ENCODE results near the gene IVL.

Gene IVL

GRCh38 chr1:152866321-152866720 lies 42.0 kb upstream of the IVL start:
- no peak for TF ChIP-seq CTCF (IDR thresholded peaks at IDR 0.05)
- no peak overlapping the region for H3K27ac Mint-ChIP-seq
- H3K4me3 Mint-ChIP-seq: no peak overlapping the region
- H3K36me3 Mint-ChIP-seq (ENCODE audit: low read depth): no peaks in the 10 kb centered on the region
- DNase-seq: no peak
- H3K27me3 Mint-ChIP-seq (ENCODE audit: low read depth, poor library complexity): peaks cover 3% of the 10 kb centered on the region
- no peaks in the 10 kb centered on the region for H3K4me1 Mint-ChIP-seq
- H3K9me3 Mint-ChIP-seq: peaks cover 17% of the 10 kb centered on the region

GRCh38 chr1:152869808-152870419 lies 38.4 kb upstream of the IVL start:
- peak; percentile 66 for TF ChIP-seq CTCF (IDR thresholded peaks at IDR 0.05)
- Mint-ChIP-seq H3K27ac (no peak overlapping the region), H3K36me3 (ENCODE audit: low read depth) (no peaks in the 10 kb centered on the region), H3K27me3 (ENCODE audit: low read depth, poor library complexity) (peaks cover 9% of the 10 kb centered on the region), H3K4me3 (no peak overlapping the region), H3K9me3 (peaks cover 5% of the 10 kb centered on the region), H3K4me1 (no peaks in the 10 kb centered on the region)
- peak; percentile 74 for DNase-seq

DNA sequence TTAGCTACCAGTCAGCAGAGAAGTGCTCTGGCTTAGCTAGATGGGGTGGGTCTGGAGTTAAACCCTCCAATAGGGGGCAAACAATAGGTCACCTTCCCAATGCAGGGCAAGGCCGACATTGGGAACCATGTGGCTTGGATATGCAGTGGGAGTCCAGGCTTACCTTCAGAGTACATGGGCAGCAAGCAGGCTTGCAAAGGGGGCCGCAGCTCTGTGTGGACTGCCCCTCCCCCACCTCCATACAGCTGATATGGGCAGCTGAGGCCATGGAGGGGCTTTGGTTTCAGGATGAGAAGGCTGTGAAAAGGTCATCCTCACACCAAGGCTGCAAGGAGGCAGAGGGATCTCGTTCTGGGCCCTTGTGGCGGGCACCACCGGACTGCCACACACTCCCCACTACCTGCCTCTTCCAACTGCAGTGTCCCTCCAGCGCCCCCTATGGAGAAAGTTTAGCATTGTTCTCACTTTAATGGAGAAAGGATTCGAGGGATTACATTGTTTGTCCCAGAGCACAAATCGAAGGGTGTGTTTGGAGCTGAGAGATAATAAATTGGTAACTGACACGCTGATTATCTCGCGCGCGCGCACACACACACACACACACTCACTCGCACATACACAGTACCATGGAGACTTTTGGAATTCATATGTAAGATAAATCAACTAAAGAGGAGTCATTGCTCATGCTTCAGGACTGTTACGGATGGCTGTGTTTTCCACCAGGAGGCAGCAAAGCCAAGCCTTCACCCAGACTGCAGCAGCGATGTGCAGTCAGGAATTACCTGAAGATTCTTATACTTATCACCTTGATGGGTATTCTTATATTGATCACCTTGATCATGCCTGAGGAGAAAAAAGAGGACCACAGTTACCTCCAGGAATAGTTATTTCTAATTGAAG lies 37.3 kb upstream of the IVL start:
- peaks cover 5% of the 10 kb centered on the region for H3K9me3 Mint-ChIP-seq
- H3K27me3 Mint-ChIP-seq (ENCODE audit: low read depth, poor library complexity): peaks cover 9% of the 10 kb centered on the region
- peak; percentile 24 for TF ChIP-seq CTCF (IDR thresholded peaks at IDR 0.05)
- no peak overlapping the region for H3K27ac Mint-ChIP-seq
- H3K36me3 Mint-ChIP-seq (ENCODE audit: low read depth): no peaks in the 10 kb centered on the region
- H3K4me3 Mint-ChIP-seq: no peak overlapping the region
- DNase-seq: peak; percentile 12
- no peaks in the 10 kb centered on the region for H3K4me1 Mint-ChIP-seq

DNA sequence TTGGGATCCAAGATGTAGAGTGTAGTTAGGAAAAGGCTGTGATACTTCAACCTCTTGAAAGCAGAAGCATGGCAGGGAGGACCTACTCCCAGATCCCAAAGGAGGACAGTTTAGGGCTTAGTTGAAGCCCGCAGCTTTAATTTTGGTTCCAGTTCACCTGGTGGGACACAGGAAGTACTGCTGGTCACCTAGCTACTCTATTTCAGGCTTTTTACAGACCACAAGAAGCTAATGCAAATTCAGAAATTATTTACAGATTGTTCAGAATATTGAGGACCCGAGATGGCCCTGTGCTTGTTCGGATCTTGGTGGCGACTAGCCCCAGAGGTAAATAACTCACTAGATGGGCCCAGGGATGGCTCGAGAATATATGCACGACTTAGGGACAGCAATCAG lies 36.6 kb upstream of the IVL start:
- DNase-seq: no peak
- TF ChIP-seq CTCF (IDR thresholded peaks at IDR 0.05): no peak
- H3K27ac Mint-ChIP-seq: no peak overlapping the region
- peaks cover 5% of the 10 kb centered on the region for H3K9me3 Mint-ChIP-seq
- peaks cover 9% of the 10 kb centered on the region for H3K27me3 Mint-ChIP-seq (ENCODE audit: low read depth, poor library complexity)
- no peaks in the 10 kb centered on the region for H3K36me3 Mint-ChIP-seq (ENCODE audit: low read depth)
- H3K4me3 Mint-ChIP-seq: no peak overlapping the region
- H3K4me1 Mint-ChIP-seq: no peaks in the 10 kb centered on the region

- TF ChIP-seq CTCF (IDR thresholded peaks at IDR 0.05): no peak
- no peak for DNase-seq
- Mint-ChIP-seq H3K27me3 (ENCODE audit: low read depth, poor library complexity) (peaks cover 9% of the 10 kb centered on the region), H3K4me1 (no peaks in the 10 kb centered on the region), H3K4me3 (no peak overlapping the region), H3K36me3 (ENCODE audit: low read depth) (no peaks in the 10 kb centered on the region), H3K27ac (no peak overlapping the region), H3K9me3 (peaks cover 18% of the 10 kb centered on the region)
Measured at GRCh38 chr1:152873495-152873894, 34.9 kb upstream of the IVL start.

Measured in nephron progenitor cell (in vitro differentiated cells).